B cell (primary cell): ENCODE results near the gene ICAM1. TPM values are rescaled to one million over a fixed set of nuclear protein-coding genes. Genes with fewer than 3 reads are reported as not detected.

ENCODE experiments used
- ATAC-seq: fragments of 200-7000 bp; cut with Tn5 transposase; one replicate; pipeline ENCODE4 v1.10.0; 2021; ENCODE audit warnings: low read depth, mild to moderate bottlenecking, moderate number of reproducible peaks, moderate library complexity
- CTCF ChIA-PET: fragments of 350-600 bp; sonication (Branson Sonifier 250); formaldehyde crosslinking; loops from one replicate; lab custom pipeline; 2021; ENCODE audit warnings: antibody characterized with exemption, inconsistent platforms; lab: Charles Lee
- POLR2A ChIA-PET: fragments of 350-600 bp; sonication (Branson Sonifier 250); formaldehyde crosslinking; loops from one replicate; lab custom pipeline; 2021; ENCODE audit warnings: antibody characterized with exemption; lab: Charles Lee
- DNase-seq: peaks from one replicate; pipeline ENCODE4 v3.0.0; 2013
- H2AFZ ChIP-seq: 2 replicates; pipeline ENCODE4 v1.6.1; 2012; ENCODE audit warnings: mild to moderate bottlenecking, low read depth, low read length; ENCODE audit not compliant: insufficient read depth, poor library complexity, severe bottlenecking
- H3K27ac ChIP-seq, 2 donors: 1 replicate in 1 of 2; 2 replicates in 1 of 2; pipeline ENCODE4 v1.5.1; 2012 to 2013; ENCODE audit warnings: low read length in 2 of 2, mild to moderate bottlenecking in 2 of 2, moderate library complexity in 1 of 2
- H3K27me3 ChIP-seq, 4 experiments: fragments of 200-600 bp in 1 of 4; sonication (generic) in 1 of 4; replicated peaks in 1 of 4; 1 replicate in 2 of 4; 2 replicates in 2 of 4; pipeline versions ENCODE4 v1.6.1 to v1.7.0; 2013 to 2016; ENCODE audit warnings: low read length in 3 of 4, mild to moderate bottlenecking in 2 of 4, mixed read lengths in 1 of 4, moderate library complexity in 1 of 4; ENCODE audit not compliant: insufficient read depth in 4 of 4, control insufficient read depth in 3 of 4; ENCODE audit errors: control extremely low read depth in 1 of 4
- H3K36me3 ChIP-seq, 2 experiments: replicated peaks in 1 of 2; 1 replicate in 1 of 2; 2 replicates in 1 of 2; pipeline versions ENCODE4 v1.6.1 to v1.7.1; 2013; ENCODE audit warnings: low read length in 1 of 2; ENCODE audit not compliant: insufficient read depth in 2 of 2, control insufficient read depth in 1 of 2; ENCODE audit errors: control extremely low read depth in 1 of 2, extremely low read depth in 1 of 2
- H3K4me1 ChIP-seq, 2 donors: fragments of 200-600 bp in 1 of 2; sonication (generic) in 1 of 2; 1 replicate in 1 of 2; 2 replicates in 1 of 2; pipeline versions ENCODE4 v1.5.1 to v1.6.1; 2013 to 2017; ENCODE audit warnings: low read length in 2 of 2; ENCODE audit not compliant: control insufficient read depth in 2 of 2, insufficient read depth in 2 of 2
- H3K4me2 ChIP-seq: replicated peaks from 2 replicates; pipeline ENCODE3; 2012; ENCODE audit warnings: mild to moderate bottlenecking, low read depth, low read length; ENCODE audit not compliant: poor library complexity, severe bottlenecking
- H3K4me3 ChIP-seq, 5 experiments: fragments of 200-600 bp in 1 of 5; sonication (generic) in 1 of 5; 1 replicate in 3 of 5; 2 replicates in 2 of 5; pipeline versions ENCODE4 v1.5.1 to v1.7.0; 2011 to 2016; ENCODE audit warnings: low read length in 4 of 5, mild to moderate bottlenecking in 4 of 5, low read depth in 2 of 5, control low read depth in 1 of 5, moderate library complexity in 1 of 5; ENCODE audit not compliant: insufficient read depth in 1 of 5; ENCODE audit errors: control extremely low read depth in 1 of 5, extremely low read depth in 1 of 5
- H3K79me2 ChIP-seq: fragments of 200-600 bp; sonication (generic); one replicate; pipeline ENCODE4 v1.6.0; 2016; ENCODE audit warnings: low read length; ENCODE audit not compliant: control insufficient read depth, insufficient read depth
- H3K9ac ChIP-seq: fragments of 200-600 bp; sonication (generic); 2 replicates; pipeline ENCODE4 v1.6.1; 2017; ENCODE audit warnings: mild to moderate bottlenecking, low read length, moderate library complexity
- H3K9me3 ChIP-seq, 3 donors: one replicate each; pipeline versions ENCODE4 v1.6.1 to v1.7.1; 2013; ENCODE audit warnings: low read length in 2 of 3; ENCODE audit not compliant: control insufficient read depth in 2 of 3, insufficient read depth in 1 of 3; ENCODE audit errors: control extremely low read depth in 1 of 3
- H4K20me1 ChIP-seq: 2 replicates; pipeline ENCODE4 v1.6.0; 2012; ENCODE audit warnings: mild to moderate bottlenecking, low read length; ENCODE audit not compliant: insufficient read depth, control insufficient read depth, poor library complexity, severe bottlenecking
- H3K27ac Mint-ChIP-seq: one replicate; pipeline ENCODE4 v1.8.0; 2021; ENCODE audit warnings: mixed read lengths
- H3K27me3 Mint-ChIP-seq: one replicate; pipeline ENCODE4 v1.8.0; 2021; ENCODE audit warnings: mixed read lengths
- H3K4me1 Mint-ChIP-seq: one replicate; pipeline ENCODE4 v1.8.0; 2021; ENCODE audit warnings: mixed read lengths
- H3K4me3 Mint-ChIP-seq: one replicate; pipeline ENCODE4 v1.8.0; 2021; ENCODE audit warnings: mixed read lengths
- H3K9me3 Mint-ChIP-seq: one replicate; pipeline ENCODE4 v1.8.0; 2022; ENCODE audit warnings: mixed read lengths; ENCODE audit not compliant: insufficient read depth
- CTCF ChIP-seq: fragments of 200-600 bp; IDR thresholded peaks from one replicate; pipeline ENCODE4 v1.8.0; 2022; ENCODE audit warnings: antibody characterized with exemption, mild to moderate bottlenecking
- EZH2 ChIP-seq: IDR thresholded peaks from 2 replicates; pipeline ENCODE4 v1.6.1; 2012; ENCODE audit warnings: borderline replicate concordance, low read depth, mild to moderate bottlenecking, moderate library complexity, low read length; ENCODE audit not compliant: insufficient read depth, poor library complexity, severe bottlenecking
- WGBS: methylation state at CpG from one replicate; pipeline ENCODE4 v1.1.5; 2013; ENCODE audit warnings: missing lambda C conversion rate; ENCODE audit not compliant: insufficient coverage; 5-methylcytosine and 5-hydroxymethylcytosine counted together
- intact Hi-C: fragments of 100-400 bp; cut with micrococcal nuclease; formaldehyde crosslinking; loops from one replicate; pipeline ENCODE4 v1.10.0; 2022
- polyA plus RNA-seq: library from polyadenylated mRNA; depleted of rRNA; stranded (reverse); fragments of >200 nt; gene quantifications from 2 replicates; pipeline ENCODE4 v1.2.3, GENCODE V29; 2012
- total RNA-seq, 2 donors: library from RNA; stranded (reverse); fragments of 120-200 nt in 1 of 2; gene quantifications; 1 replicate in 1 of 2; 2 replicates in 1 of 2; pipeline versions ENCODE4 v1.2.3 to v1.2.4, GENCODE V29; 2013 to 2022

Gene ICAM1
- total and polyA plus RNA-seq, 2 donors (not counting 1 experiment from before 2014, with no cell fraction given), result 7.3 to 11.9 TPM

GRCh38 chr19:10317045-10317856 is 46.3 kb downstream of the ICAM1 start:
- DNase-seq (no peak), ATAC-seq (no peak)
- Histone ChIP-seq H2AFZ (no peak overlapping the region), H3K27me3 (no peaks in the 10 kb centered on the region), H4K20me1 (peaks cover 6% of the 10 kb centered on the region), H3K4me1 (peaks cover 6 to 14% of the 10 kb centered on the region in 2 donors), H3K27ac (no peak overlapping the region), H3K4me2 (no peak overlapping the region), H3K79me2 (peaks cover 3% of the 10 kb centered on the region), H3K9me3 (no peaks in the 10 kb centered on the region), H3K4me3 (no peak overlapping the region), H3K9ac (no peak overlapping the region), H3K36me3 (peaks cover 0 to 32% of the 10 kb centered on the region in 2 experiments)
- TF ChIP-seq CTCF (no peak), EZH2 (no peak)
- Mint-ChIP-seq H3K4me1 (peaks cover 14% of the 10 kb centered on the region), H3K27ac (no peak overlapping the region), H3K27me3 (no peaks in the 10 kb centered on the region), H3K4me3 (no peak overlapping the region), H3K9me3 (no peaks in the 10 kb centered on the region)
- WGBS, result 93% methylated on average over 19 of the region's 29 CpGs
- ChIA-PET POLR2A (interaction anchor here (0.6 to 0.9 kb wide), 3 partner anchors 26 to 57 kb away, joined by 3 to 8 read pairs (median 4); no protein-coding TSS in a partner anchor), CTCF (no interaction called here)
- intact Hi-C loops, result no loop called here

GRCh38 chr19:10317857-10318462 is 47.0 kb downstream of the ICAM1 start:
- Mint-ChIP-seq H3K27me3 (no peaks in the 10 kb centered on the region), H3K4me3 (no peak overlapping the region), H3K9me3 (no peaks in the 10 kb centered on the region), H3K4me1 (peaks cover 14% of the 10 kb centered on the region), H3K27ac (no peak overlapping the region)
- DNase-seq (no peak), ATAC-seq (no peak)
- ChIA-PET POLR2A (interaction anchor here (0.6 kb wide), 1 partner anchor 16 kb away, joined by 3 read pairs; no protein-coding TSS in a partner anchor), CTCF (no interaction called here)
- Histone ChIP-seq H3K4me1 (peaks cover 6 to 14% of the 10 kb centered on the region in 2 donors), H3K4me3 (no peak overlapping the region), H3K27me3 (no peaks in the 10 kb centered on the region), H3K9me3 (no peaks in the 10 kb centered on the region), H2AFZ (no peak overlapping the region), H3K27ac (no peak overlapping the region), H3K79me2 (peaks cover 3% of the 10 kb centered on the region), H3K36me3 (peaks cover 0 to 39% of the 10 kb centered on the region in 2 experiments), H3K9ac (no peak overlapping the region), H4K20me1 (peaks cover 12% of the 10 kb centered on the region), H3K4me2 (no peak overlapping the region)
- no peak for TF ChIP-seq CTCF
- no peak for TF ChIP-seq EZH2
- intact Hi-C loops, result no loop called here
- WGBS, result 80% methylated on average over 2 of the region's 15 CpGs
